HEK293T (cell line): ENCODE data around the gene OS9.

Experiments used
- ELF4 ChIP-seq: fragments of 450-650 bp; IDR thresholded peaks from 2 replicates; pipeline ENCODE4 v1.6.1; 2017; ENCODE audit warnings: antibody characterized with exemption
- FOXA1 ChIP-seq: fragments of 450-650 bp; IDR thresholded peaks from 2 replicates; pipeline ENCODE4 v1.6.1; 2016; ENCODE audit warnings: mild to moderate bottlenecking
- FOXK2 ChIP-seq: fragments of 450-650 bp; IDR thresholded peaks from 2 replicates; pipeline ENCODE4 v1.6.1; 2016; ENCODE audit warnings: mild to moderate bottlenecking
- FOXM1 ChIP-seq: fragments of 450-650 bp; IDR thresholded peaks from 2 replicates; pipeline ENCODE4 v1.6.1; 2017; ENCODE audit warnings: mild to moderate bottlenecking, borderline replicate concordance
- HDGF ChIP-seq: fragments of 450-650 bp; IDR thresholded peaks from 2 replicates; pipeline ENCODE4 v1.6.1; 2017; ENCODE audit warnings: antibody characterized with exemption, borderline replicate concordance
- LEF1 ChIP-seq: fragments of 450-650 bp; IDR thresholded peaks from 2 replicates; pipeline ENCODE4 v1.6.1; 2017; ENCODE audit warnings: mild to moderate bottlenecking, borderline replicate concordance
- SP1 ChIP-seq: fragments of 450-650 bp; IDR thresholded peaks from 2 replicates; pipeline ENCODE4 v1.6.1; 2017
- SUZ12 ChIP-seq: fragments of 450-650 bp; IDR thresholded peaks from 2 replicates; pipeline ENCODE4 v1.6.1; 2016; ENCODE audit warnings: mild to moderate bottlenecking
- ZNF384 ChIP-seq: fragments of 450-650 bp; IDR thresholded peaks from 2 replicates; pipeline ENCODE4 v1.6.1; 2016

- TF ChIP-seq LEF1 (no peak), HDGF (no peak), FOXM1 (no peak), FOXA1 (no peak), SUZ12 (no peak), ZNF384 (no peak), SP1 (no peak), FOXK2 (no peak), ELF4 (no peak)
Measured at GRCh38 chr12:57763881-57764661, 70.1 kb downstream of the OS9 start.
